Measurements from ENCODE around the gene ITSN1. TPM values are rescaled to one million over a fixed set of nuclear protein-coding genes. Genes with fewer than 3 reads are reported as not detected.
A peak's percentile ranks its signal among the peaks of the same experiment; 100 is the strongest.

ITSN1 gene
- total RNA-seq, 4 donors from 2014 or later, result 50.4 to 208 (median 96.7) TPM

DNA sequence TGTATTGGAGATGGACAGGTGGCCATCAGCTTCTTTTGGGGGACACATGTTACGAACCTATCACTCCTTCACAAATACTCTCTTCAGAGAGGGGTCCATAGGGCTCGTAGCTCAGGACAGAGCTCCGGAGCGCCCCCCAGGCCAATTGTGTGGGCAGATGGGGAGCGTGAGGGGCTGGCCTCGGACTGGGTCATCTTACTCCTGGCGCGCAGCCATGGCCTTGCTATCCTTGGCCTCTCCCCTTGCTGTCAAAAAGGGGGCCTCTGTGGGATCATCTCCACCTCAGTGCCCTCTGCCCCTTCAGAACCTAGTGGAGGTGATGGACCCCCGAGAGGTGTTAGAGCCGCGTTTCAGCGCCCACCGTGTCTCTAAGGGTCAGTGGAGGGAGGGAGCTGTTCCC, 238.3 kb downstream of the ITSN1 start:
- Histone ChIP-seq H3K9me3 (no peaks in the 10 kb centered on the region), H3K4me1 (peaks cover 0 to 4% (median 0%) of the 10 kb centered on the region in 4 donors), H3K27ac (no peak overlapping the region), H3K4me3 (no peak overlapping the region), H3K36me3 (no peaks in the 10 kb centered on the region), H3K27me3 (no peaks in the 10 kb centered on the region)
- no peak for DNase-seq (ENCODE audit: low spot score in 2 of 2)
- TF ChIP-seq EP300 (IDR thresholded peaks at IDR 0.05), result no peak
- TF ChIP-seq, protein P1, sequence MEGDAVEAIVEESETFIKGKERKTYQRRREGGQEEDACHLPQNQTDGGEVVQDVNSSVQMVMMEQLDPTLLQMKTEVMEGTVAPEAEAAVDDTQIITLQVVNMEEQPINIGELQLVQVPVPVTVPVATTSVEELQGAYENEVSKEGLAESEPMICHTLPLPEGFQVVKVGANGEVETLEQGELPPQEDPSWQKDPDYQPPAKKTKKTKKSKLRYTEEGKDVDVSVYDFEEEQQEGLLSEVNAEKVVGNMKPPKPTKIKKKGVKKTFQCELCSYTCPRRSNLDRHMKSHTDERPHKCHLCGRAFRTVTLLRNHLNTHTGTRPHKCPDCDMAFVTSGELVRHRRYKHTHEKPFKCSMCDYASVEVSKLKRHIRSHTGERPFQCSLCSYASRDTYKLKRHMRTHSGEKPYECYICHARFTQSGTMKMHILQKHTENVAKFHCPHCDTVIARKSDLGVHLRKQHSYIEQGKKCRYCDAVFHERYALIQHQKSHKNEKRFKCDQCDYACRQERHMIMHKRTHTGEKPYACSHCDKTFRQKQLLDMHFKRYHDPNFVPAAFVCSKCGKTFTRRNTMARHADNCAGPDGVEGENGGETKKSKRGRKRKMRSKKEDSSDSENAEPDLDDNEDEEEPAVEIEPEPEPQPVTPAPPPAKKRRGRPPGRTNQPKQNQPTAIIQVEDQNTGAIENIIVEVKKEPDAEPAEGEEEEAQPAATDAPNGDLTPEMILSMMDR (IDR thresholded peaks at IDR 0.05), result no peak
- WGBS, 2 donors, result 86 to 87% methylated on average over 13 of the region's 13 CpGs

DNA sequence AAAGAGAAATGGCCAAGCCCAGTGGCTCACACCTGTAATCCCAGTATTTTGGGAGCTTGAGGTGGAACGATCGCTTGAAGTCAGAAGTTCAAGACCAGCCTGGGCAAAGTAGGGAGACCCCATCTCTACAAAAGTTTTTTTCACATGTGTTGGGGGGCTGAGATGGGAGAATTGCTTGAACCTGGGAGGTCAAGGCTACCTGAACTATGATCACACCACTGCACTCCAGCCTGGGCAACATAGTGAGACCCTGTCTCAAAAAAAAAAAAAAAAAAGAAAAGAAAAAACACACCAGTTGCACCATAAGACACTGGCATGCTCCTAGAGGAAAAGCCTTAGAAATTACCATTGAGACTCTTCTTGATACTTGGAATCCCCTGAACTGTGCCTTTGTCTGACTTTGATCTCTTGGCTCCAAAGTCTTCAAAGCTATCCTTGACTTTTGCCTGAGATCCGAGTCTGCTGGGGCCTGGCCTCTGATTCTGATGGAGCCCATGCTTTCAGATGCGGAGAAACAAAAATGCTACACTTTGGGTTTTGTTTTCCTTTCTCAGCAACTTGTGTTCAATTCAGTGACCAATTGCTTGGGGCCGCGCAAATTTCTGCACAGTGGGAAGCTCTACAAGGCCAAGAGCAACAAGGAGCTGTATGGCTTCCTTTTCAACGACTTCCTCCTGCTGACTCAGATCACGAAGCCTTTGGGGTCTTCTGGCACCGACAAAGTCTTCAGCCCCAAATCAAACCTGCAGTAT, 239.6 kb downstream of the ITSN1 start:
- 65% methylated on average over 9 of the region's 9 CpGs for WGBS, 2 donors
- Histone ChIP-seq H3K36me3 (no peaks in the 10 kb centered on the region), H3K27me3 (no peaks in the 10 kb centered on the region), H3K4me3 (no peak overlapping the region), H3K27ac (no peak overlapping the region), H3K4me1 (peaks cover 0 to 4% (median 0%) of the 10 kb centered on the region in 4 donors), H3K9me3 (no peaks in the 10 kb centered on the region)
- no peak for DNase-seq (ENCODE audit: low spot score in 2 of 2)
- no peak for TF ChIP-seq POLR2A (IDR thresholded peaks at IDR 0.05)
- TF ChIP-seq, protein P1 (IDR thresholded peaks at IDR 0.05), result no peak
- no peak for TF ChIP-seq EP300 (IDR thresholded peaks at IDR 0.05)

DNA sequence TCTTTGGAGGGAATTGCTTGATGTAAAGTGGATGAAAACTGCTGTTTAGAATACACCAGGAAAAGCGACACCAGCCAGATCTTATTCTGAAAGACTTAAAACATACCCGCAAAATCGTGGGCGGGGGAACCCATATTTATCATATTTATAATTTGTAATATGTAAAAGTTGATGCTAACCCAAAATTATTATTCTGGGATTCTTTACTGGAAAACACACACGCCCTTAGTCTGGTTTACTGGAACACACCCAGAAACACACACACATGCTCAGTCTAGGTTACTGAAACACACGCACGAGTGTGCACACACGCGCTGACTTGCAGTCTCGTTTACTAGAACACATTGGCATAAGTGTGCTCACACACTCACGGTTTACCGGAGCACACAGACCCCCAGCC, 240.8 kb downstream of the ITSN1 start:
- Histone ChIP-seq H3K4me3 (no peak overlapping the region), H3K36me3 (no peaks in the 10 kb centered on the region), H3K9me3 (no peaks in the 10 kb centered on the region), H3K27me3 (no peaks in the 10 kb centered on the region), H3K4me1 (peaks cover 0 to 4% (median 0%) of the 10 kb centered on the region in 4 donors), H3K27ac (no peak overlapping the region)
- 80 to 81% methylated on average over 12 of the region's 12 CpGs for WGBS, 2 donors
- no peak for DNase-seq (ENCODE audit: low spot score in 2 of 2)
- TF ChIP-seq POLR2A (IDR thresholded peaks at IDR 0.05) (no peak), EP300 (IDR thresholded peaks at IDR 0.05) (no peak)
- TF ChIP-seq, protein P1 (IDR thresholded peaks at IDR 0.05), result no peak

DNA sequence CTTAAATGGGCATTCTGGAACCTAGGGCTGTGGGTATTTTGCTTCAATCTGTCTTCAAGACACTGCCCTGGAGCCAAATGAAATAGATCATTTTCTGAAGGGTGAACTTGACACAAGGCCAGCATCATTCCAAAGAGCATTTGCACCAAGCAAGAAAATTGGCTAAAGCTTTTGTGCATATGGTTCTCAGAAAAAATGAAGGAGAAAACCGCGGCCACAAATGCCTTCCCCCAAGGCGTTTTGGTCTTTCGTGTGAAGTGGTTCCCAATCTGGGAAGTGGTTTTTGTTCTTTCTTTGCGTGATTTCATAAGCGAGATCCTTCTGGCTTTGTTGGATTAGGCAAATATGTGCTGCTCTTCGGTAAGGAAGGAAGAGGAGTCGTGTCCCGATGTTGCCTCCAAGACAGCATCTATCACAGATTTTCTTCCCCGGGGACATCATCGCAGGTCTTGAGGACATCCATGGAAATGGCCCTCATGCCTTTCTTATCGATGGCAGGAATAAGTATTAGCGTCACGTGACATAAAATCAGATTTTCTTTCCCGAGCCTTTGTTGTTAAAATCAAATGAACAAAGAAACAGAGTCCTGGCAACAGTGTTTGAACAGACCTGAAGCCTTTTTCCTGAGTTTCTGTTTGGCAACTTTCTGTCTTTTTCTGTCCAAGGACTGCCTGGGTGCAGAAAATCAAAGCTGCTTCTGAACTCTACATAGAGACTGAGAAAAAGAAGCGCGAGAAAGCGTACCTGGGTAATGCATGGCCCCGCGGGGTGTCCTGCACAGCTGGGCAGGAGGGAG, 242.3 kb downstream of the ITSN1 start:
- Histone ChIP-seq H3K4me3 (peak overlapping the region in 1 of 4 donors; percentile 2), H3K4me1 (peaks cover 0 to 4% (median 0%) of the 10 kb centered on the region in 4 donors), H3K27me3 (no peaks in the 10 kb centered on the region), H3K36me3 (no peaks in the 10 kb centered on the region), H3K9me3 (no peaks in the 10 kb centered on the region), H3K27ac (no peak overlapping the region)
- DNase-seq (ENCODE audit: low spot score in 2 of 2), result no peak
- TF ChIP-seq, protein P1 (IDR thresholded peaks at IDR 0.05), result no peak
- no peak for TF ChIP-seq POLR2A (IDR thresholded peaks at IDR 0.05)
- no peak for TF ChIP-seq EP300 (IDR thresholded peaks at IDR 0.05)
- 77% methylated on average over 20 of the region's 20 CpGs for WGBS, 2 donors

DNA sequence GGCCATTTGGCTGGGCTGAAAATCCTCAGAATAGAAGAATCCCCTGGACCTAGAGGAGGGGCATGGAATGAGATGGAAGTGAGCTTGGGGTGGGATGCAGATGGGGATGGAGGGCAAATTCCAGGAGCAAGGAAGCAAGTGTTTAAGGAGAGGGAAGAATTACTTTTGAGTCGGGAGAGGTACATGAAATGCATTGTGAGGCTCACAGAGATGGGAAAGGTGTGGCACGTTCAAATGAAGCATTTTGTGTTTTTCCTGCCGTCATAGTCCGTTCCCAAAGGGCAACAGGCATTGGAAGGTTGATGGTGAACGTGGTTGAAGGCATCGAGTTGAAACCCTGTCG, 242.8 kb downstream of the ITSN1 start:
- WGBS, 2 donors, result 78 to 87% methylated on average over 7 of the region's 7 CpGs

More for the DNA sequence above, 242.8 kb downstream of the ITSN1 start:
- DNase-seq (ENCODE audit: low spot score in 2 of 2), result no peak
- Histone ChIP-seq H3K27me3 (no peaks in the 10 kb centered on the region), H3K27ac (no peak overlapping the region), H3K4me1 (peaks cover 0 to 4% (median 0%) of the 10 kb centered on the region in 4 donors), H3K9me3 (no peaks in the 10 kb centered on the region), H3K4me3 (peak overlapping the region in 1 of 4 donors; percentile 2), H3K36me3 (no peaks in the 10 kb centered on the region)
- TF ChIP-seq POLR2A (IDR thresholded peaks at IDR 0.05), result no peak
- TF ChIP-seq EP300 (IDR thresholded peaks at IDR 0.05), result no peak
- TF ChIP-seq, protein P1 (IDR thresholded peaks at IDR 0.05), result no peak

All from tibial nerve (tissue), 4 donors.